H7 (cell line): ENCODE data around the gene NOPCHAP1. TPM values are rescaled to one million over a fixed set of nuclear protein-coding genes. Genes with fewer than 3 reads are reported as not detected.
A peak's percentile ranks its signal among the peaks of the same experiment; 100 is the strongest.
"Not testable (repeated sequence)": the region's sequence is repeated elsewhere in the genome, so short reads cannot be mapped to it uniquely, and the experiment has no call there.

ENCODE experiments used
- DNase-seq: peaks from one replicate; pipeline ENCODE4 v3.0.0; 2012
- H3K27me3 ChIP-seq: 2 replicates; pipeline ENCODE4 v1.6.0; 2011; ENCODE audit warnings: mild to moderate bottlenecking, low read length; ENCODE audit not compliant: control insufficient read depth, insufficient read depth
- H3K36me3 ChIP-seq: replicated peaks from 2 replicates; pipeline ENCODE4 v1.5.1; 2011; ENCODE audit warnings: low read length; ENCODE audit not compliant: control insufficient read depth, insufficient read depth
- H3K4me3 ChIP-seq: 2 replicates; pipeline ENCODE4 v1.5.1; 2011; ENCODE audit warnings: low read depth, mild to moderate bottlenecking, control low read depth, low read length, moderate library complexity; ENCODE audit not compliant: insufficient read depth
- total RNA-seq: library from RNA; depleted of rRNA; stranded (reverse); fragments of >200 nt; shearing (Covaris generic); gene quantifications from 2 replicates; pipeline ENCODE4 v1.2.3, GENCODE V29; 2014; rRNA removed

The NOPCHAP1 gene
- 17.5 and 19.3 TPM in 2 replicates for total RNA-seq

- peaks cover 5% of the 10 kb centered on the region for H3K36me3 ChIP-seq
- DNase-seq, result peak; percentile 95
- H3K4me3 ChIP-seq, result peak within 1 kb of the TSS; percentile 88
- H3K27me3 ChIP-seq, result no peaks in the 10 kb centered on the region
Measured at GRCh38 chr12:104986022-104986941, at the start of gene NOPCHAP1. Gene NOPCHAP1, plus strand, starts transcription at chr12:104986316. Its CDS starts 37 bp downstream, at chr12:104986353.

- no peak overlapping the region for H3K4me3 ChIP-seq
Measured at GRCh38 chr12:104938371-104938770, 47.7 kb upstream of the NOPCHAP1 start.

GRCh38 chr12:104939089-104939488 lies 47.0 kb upstream of the NOPCHAP1 start:
- no peak for DNase-seq
- H3K27me3 ChIP-seq, result no peaks in the 10 kb centered on the region
- H3K36me3 ChIP-seq, result no peaks in the 10 kb centered on the region
- H3K4me3 ChIP-seq, result no peak overlapping the region

More at GRCh38 chr12:104938371-104938770, 47.7 kb upstream of the NOPCHAP1 start:
- DNase-seq, result no peak
- no peaks in the 10 kb centered on the region for H3K36me3 ChIP-seq
- no peaks in the 10 kb centered on the region for H3K27me3 ChIP-seq

GRCh38 chr12:104941454-104941853 lies 44.7 kb upstream of the NOPCHAP1 start:
- Histone ChIP-seq H3K4me3 (no peak overlapping the region), H3K36me3 (no peaks in the 10 kb centered on the region), H3K27me3 (no peaks in the 10 kb centered on the region)
- no peak for DNase-seq

- DNase-seq, result no peak
- H3K36me3 ChIP-seq, result no peaks in the 10 kb centered on the region
- no peak overlapping the region for H3K4me3 ChIP-seq
- no peaks in the 10 kb centered on the region for H3K27me3 ChIP-seq
Measured at GRCh38 chr12:104942075-104942474, 44.0 kb upstream of the NOPCHAP1 start.

- DNase-seq, H3K4me3 ChIP-seq, H3K27me3 ChIP-seq, H3K36me3 ChIP-seq: not testable (repeated sequence)
Measured at GRCh38 chr12:104943401-104943800, 42.7 kb upstream of the NOPCHAP1 start.

- H3K27me3 ChIP-seq, result no peaks in the 10 kb centered on the region
- no peaks in the 10 kb centered on the region for H3K36me3 ChIP-seq
- DNase-seq, result no peak
- H3K4me3 ChIP-seq, result no peak overlapping the region
Measured at GRCh38 chr12:104944252-104944651, 41.9 kb upstream of the NOPCHAP1 start.

- not testable (repeated sequence) for H3K4me3 ChIP-seq, DNase-seq, H3K27me3 ChIP-seq, H3K36me3 ChIP-seq
Measured at GRCh38 chr12:104948716-104949115, 37.4 kb upstream of the NOPCHAP1 start.

- H3K36me3 ChIP-seq, result no peaks in the 10 kb centered on the region
- no peak for DNase-seq
- H3K4me3 ChIP-seq, result no peak overlapping the region
- peaks cover 3% of the 10 kb centered on the region for H3K27me3 ChIP-seq
Measured at GRCh38 chr12:104951759-104952509, 34.2 kb upstream of the NOPCHAP1 start.

GRCh38 chr12:104952816-104953215 lies 33.3 kb upstream of the NOPCHAP1 start:
- H3K27me3 ChIP-seq, result peaks cover 10% of the 10 kb centered on the region
- DNase-seq, result no peak
- no peak overlapping the region for H3K4me3 ChIP-seq
- no peaks in the 10 kb centered on the region for H3K36me3 ChIP-seq

- no peak for DNase-seq
- Histone ChIP-seq H3K36me3 (no peaks in the 10 kb centered on the region), H3K4me3 (no peak overlapping the region), H3K27me3 (peaks cover 10% of the 10 kb centered on the region)
Measured at GRCh38 chr12:104953323-104953722, 32.8 kb upstream of the NOPCHAP1 start.

GRCh38 chr12:104955703-104956102 lies 30.4 kb upstream of the NOPCHAP1 start:
- Histone ChIP-seq H3K4me3 (no peak overlapping the region), H3K27me3 (peaks cover 11% of the 10 kb centered on the region), H3K36me3 (no peaks in the 10 kb centered on the region)
- no peak for DNase-seq

GRCh38 chr12:104956870-104957718 lies 29.0 kb upstream of the NOPCHAP1 start:
- peaks cover 11% of the 10 kb centered on the region for H3K27me3 ChIP-seq
- no peaks in the 10 kb centered on the region for H3K36me3 ChIP-seq
- peak overlapping the region; percentile 78 for H3K4me3 ChIP-seq
- no peak for DNase-seq

GRCh38 chr12:104957719-104958000 lies 28.5 kb upstream of the NOPCHAP1 start:
- no peaks in the 10 kb centered on the region for H3K36me3 ChIP-seq
- peaks cover 11% of the 10 kb centered on the region for H3K27me3 ChIP-seq
- no peak for DNase-seq
- H3K4me3 ChIP-seq, result peak overlapping the region; percentile 78
